T-helper 1 cell treated with Interleukin-12 subunit alpha and Interleukin-12 subunit beta and Interleukin-4 antibody, amounts not matched to agents 30 μg/mL and 1 μg/mL, for 36 hours (primary cell): Measurements from ENCODE around the gene CD86.
A peak's percentile ranks its signal among the peaks of the same experiment; 100 is the strongest.

Experiments
- H3K27ac Mint-ChIP-seq: one replicate; pipeline ENCODE4 v1.8.0; 2021; ENCODE audit warnings: mild to moderate bottlenecking, mixed read lengths
- H3K27me3 Mint-ChIP-seq: one replicate; pipeline ENCODE4 v1.8.0; 2021; ENCODE audit warnings: low read depth, mixed read lengths
- H3K36me3 Mint-ChIP-seq: one replicate; pipeline ENCODE4 v1.8.0; 2021; ENCODE audit warnings: low read depth, mixed read lengths
- H3K4me1 Mint-ChIP-seq: one replicate; pipeline ENCODE4 v1.8.0; 2021; ENCODE audit warnings: low read depth, mixed read lengths
- H3K4me3 Mint-ChIP-seq: one replicate; pipeline ENCODE4 v1.8.0; 2021; ENCODE audit warnings: mild to moderate bottlenecking, moderate library complexity, mixed read lengths
- H3K9me3 Mint-ChIP-seq: one replicate; pipeline ENCODE4 v1.8.0; 2021; ENCODE audit warnings: mixed read lengths

CD86 gene

DNA sequence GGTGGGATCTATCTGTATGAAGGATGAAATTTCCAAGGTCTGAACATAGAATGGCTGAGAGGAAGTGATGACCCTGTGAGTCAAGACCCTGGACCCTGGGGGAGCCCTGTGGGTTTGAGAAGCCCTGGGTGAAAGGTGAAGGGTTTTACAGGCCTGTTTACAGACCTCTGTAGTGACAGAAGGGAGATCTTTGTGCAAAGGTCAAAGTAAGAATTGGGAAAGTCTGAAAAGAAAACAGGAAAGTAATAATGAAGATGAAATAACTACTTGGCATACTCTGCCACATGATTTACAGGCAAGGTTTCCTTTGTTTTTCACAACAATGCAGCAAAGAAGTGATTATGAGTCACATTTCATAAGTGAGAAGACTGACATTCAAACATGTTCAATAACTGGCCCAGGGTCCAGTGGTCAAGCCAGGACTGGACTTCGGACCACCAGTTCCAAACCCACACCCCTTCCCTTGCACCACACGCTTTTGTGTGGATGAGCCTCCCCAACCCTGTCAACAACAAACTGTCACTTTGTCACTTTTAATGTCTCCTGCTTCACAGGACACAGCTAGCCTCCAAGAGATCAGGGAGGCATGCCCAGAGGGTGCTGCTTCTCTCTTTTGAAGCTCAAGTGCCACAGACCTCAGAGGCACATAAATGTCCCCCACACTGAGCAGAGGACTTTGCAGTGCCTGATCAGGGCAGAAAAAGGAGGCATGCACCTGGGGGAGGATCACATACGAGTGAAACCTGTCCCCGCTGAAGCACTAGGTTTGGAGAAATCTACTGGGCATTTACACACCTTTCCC lies 21.5 kb downstream of the CD86 start:
- Mint-ChIP-seq H3K4me1 (peaks cover 67% of the 10 kb centered on the region), H3K27me3 (no peaks in the 10 kb centered on the region), H3K4me3 (peak overlapping the region; percentile 65), H3K9me3 (peaks cover 8% of the 10 kb centered on the region), H3K36me3 (peaks cover 15% of the 10 kb centered on the region), H3K27ac (peak overlapping the region; percentile 89)

DNA sequence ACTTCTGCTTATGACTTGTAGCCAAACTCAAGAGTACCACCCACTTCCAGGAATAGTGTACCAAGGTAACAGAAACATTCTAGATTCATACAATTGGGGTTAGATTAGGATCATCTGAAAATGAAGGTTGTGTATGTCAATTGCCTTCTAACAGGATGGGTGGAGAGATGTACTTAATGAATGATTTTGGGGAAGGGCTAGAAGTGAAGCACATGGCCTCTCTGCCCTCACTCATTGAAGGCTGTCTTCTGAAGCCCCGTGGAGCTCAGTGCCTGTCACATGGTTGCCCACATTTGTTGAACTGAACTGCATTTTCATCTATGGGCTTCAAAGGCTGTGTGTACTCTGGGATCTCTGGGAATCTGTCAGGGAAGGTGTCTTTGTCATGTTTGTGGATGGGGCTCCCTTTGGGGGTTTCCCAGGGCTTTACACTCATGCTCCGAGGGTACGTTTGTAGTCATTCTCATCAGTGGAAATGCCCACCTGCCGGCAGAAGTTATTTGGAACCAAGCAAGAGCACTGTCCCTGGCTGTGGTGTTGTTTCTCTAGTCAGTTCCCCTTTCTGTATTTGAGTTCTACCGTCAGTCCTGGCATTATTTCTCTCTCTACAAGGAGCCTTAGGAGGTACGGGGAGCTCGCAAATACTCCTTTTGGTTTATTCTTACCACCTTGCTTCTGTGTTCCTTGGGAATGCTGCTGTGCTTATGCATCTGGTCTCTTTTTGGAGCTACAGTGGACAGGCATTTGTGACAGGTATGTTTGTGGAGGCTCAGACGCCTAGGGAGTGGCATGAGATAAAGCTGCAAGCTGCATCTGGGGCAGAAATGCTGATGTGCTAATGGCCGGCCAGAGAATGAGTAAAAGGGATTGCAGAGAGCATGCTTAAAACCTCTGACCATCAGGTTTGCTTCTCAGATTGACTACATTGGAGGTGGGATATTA lies 22.4 kb downstream of the CD86 start:
- Mint-ChIP-seq H3K27ac (peak overlapping the region; percentile 89), H3K9me3 (peaks cover 8% of the 10 kb centered on the region), H3K4me3 (peak overlapping the region; percentile 65)

DNA sequence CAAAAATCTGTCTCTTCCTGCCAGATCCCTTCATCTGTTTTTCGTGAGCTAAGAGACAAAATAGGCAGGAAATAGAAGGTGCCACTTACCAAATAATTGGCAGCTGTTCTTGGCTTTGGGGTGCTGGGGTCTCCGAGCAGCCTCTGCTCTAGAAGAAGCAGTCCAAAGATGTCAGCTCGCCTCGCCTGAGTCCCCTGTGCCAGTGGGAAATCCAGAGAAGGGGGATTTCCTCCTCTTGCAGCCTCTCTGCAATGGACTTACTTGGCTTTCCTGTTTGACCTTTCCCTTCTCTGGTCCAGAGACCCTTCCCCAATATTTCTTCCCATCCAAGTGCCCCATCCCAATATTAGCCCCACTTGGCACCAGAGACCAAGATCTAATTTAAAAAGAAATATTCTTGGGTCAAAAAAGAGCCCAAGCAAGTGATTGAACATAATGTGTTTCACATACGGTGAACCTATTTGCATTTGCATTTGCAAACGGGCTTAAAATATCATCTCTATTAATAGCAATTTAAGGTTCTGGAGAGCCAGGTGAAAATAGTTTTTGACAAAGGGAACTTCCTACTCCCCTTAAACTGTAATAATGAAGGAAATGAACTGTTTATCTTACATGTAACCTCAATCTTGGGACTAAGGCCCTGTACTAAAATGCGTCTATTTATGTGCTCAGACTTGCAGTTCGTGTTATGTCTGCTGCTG lies 23.2 kb downstream of the CD86 start:
- Mint-ChIP-seq H3K27me3 (no peaks in the 10 kb centered on the region), H3K9me3 (peaks cover 4% of the 10 kb centered on the region), H3K36me3 (peaks cover 15% of the 10 kb centered on the region), H3K4me1 (peaks cover 80% of the 10 kb centered on the region), H3K27ac (peak overlapping the region; percentile 89), H3K4me3 (peak overlapping the region; percentile 65)

More for the DNA sequence above, 22.4 kb downstream of the CD86 start:
- H3K36me3 Mint-ChIP-seq, result peaks cover 15% of the 10 kb centered on the region
- H3K4me1 Mint-ChIP-seq, result peaks cover 76% of the 10 kb centered on the region
- H3K27me3 Mint-ChIP-seq, result no peaks in the 10 kb centered on the region

DNA sequence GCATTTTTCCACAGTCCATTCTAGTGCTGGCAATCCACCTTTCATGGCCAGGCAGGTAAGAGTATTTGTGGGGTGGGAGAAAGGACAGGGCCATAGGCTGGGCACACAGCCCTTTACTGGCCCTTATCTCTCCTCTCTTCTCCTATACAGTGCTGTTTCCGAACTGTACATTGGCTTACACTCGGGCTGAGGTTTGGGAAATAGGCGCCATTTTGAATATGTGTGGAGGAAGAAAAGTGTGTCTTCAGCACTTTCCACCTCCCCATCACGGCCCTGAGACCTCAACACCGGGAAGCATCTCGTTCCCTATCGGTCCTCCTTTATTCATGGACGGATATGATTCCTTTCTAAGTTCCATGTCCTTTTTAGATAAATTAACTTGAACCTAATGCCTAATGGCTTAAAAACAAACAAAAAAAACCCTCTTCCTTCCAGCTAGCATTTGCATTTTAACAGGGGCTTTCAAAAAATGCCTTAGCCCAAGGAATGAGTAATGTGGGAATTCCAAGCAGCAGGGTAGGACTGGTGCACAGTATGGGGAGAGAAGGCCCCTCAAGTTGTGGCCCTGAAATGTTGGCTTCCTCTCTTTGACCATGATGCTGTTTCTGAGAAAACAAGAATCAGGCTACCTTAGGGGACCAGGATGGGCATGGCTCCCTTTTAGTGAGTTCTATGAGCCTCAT lies 24.5 kb downstream of the CD86 start:
- Mint-ChIP-seq H3K9me3 (no peaks in the 10 kb centered on the region), H3K4me3 (peak overlapping the region; percentile 53), H3K4me1 (peaks cover 74% of the 10 kb centered on the region), H3K27me3 (no peaks in the 10 kb centered on the region), H3K27ac (peak overlapping the region; percentile 37), H3K36me3 (peaks cover 9% of the 10 kb centered on the region)

DNA sequence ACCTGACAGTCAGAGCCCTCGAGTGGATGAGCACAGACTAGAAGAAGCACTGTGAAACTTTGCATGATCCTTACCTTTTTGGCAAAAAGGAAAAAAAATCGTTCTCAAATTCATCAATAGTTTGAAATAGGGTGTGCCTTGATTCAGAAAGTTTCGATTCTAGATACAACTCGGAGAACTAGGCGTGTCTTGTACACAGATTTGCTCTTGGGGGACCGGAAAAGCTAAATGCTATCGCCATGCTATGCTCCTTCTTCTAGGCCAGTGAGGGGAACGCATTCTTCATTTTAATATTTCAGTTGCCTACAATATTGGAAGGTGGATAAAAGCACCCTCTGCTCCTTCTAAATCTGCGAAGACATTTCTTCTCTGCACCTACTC lies 25.0 kb downstream of the CD86 start:
- Mint-ChIP-seq H3K9me3 (no peaks in the 10 kb centered on the region), H3K36me3 (peaks cover 9% of the 10 kb centered on the region), H3K4me1 (peaks cover 73% of the 10 kb centered on the region), H3K27ac (peak overlapping the region; percentile 37), H3K4me3 (no peak overlapping the region), H3K27me3 (no peaks in the 10 kb centered on the region)

DNA sequence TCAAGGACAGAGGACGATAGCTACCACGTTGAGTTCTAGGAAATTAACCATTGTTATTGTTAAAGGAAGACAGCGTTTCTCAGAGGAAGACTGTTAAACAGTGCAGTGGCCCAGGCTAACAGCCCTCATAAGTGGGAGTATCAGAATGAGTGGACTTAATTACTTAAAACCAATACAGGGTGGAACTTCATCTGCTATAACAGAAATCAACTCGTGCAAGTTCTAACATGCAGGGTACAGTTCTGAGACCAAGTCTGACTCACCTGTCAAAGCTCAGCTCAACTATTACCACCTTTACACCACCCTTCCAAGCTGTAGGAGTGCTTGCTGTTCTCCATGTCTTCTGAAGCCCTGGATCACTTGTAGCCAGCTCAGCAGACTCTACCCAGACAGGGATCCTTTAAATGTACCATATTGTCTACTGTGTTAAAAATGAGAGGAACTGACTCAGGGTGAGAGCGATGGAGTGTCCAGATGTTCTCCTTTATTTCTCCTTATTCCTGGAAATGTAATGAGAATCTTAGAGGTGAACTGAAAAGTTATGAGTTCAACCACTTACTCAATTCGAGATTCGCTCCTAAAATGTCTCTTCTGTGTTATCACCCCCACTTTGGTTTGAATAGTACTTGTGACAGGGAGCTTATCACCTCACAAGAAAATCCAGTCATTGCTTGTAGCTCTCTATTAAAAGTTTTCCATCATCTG lies 26.5 kb downstream of the CD86 start:
- H3K4me3 Mint-ChIP-seq, result no peak overlapping the region
- no peaks in the 10 kb centered on the region for H3K9me3 Mint-ChIP-seq
- H3K27me3 Mint-ChIP-seq, result no peaks in the 10 kb centered on the region
- H3K4me1 Mint-ChIP-seq, result peaks cover 73% of the 10 kb centered on the region
- H3K36me3 Mint-ChIP-seq, result peaks cover 9% of the 10 kb centered on the region
- H3K27ac Mint-ChIP-seq, result peak overlapping the region; percentile 71

DNA sequence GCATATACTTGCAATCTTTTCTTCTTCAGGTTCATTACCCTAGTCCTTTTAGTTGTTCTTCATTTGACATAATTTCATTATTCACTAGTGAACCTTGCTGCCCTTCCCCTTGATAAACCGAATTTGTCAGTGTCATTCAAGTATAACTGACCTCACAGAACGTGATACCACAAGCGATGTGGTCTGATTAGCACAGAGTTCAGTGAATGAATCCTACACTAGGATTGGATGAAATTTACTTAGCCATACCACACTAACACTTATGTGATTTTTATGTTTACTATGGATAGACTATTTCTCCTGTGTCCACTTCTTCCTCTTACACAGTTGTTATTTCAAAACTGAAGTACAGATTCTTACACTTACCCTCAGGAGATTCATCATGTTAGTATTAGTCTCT lies 27.2 kb downstream of the CD86 start:
- Mint-ChIP-seq H3K27ac (peak overlapping the region; percentile 71), H3K36me3 (peaks cover 9% of the 10 kb centered on the region), H3K4me1 (peaks cover 72% of the 10 kb centered on the region), H3K27me3 (no peaks in the 10 kb centered on the region), H3K4me3 (no peak overlapping the region), H3K9me3 (no peaks in the 10 kb centered on the region)

DNA sequence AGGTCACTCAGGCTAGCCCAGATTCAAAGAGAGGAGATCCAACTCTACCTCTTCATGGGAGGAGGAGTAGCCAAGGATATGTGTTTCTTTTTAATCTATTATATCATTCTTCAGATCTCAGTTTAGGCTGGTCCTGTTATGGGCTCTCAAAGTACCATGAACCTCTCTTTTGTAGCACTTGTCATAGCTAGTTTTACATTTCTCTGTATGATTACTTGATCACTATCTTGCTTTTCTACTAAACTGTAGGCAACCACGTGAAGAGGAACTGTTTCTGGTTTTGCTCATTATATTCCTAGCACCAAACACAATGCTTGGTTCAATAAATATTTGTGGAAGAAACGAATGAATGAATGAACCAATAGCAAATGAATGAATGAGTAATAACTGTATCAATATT lies 29.6 kb downstream of the CD86 start:
- no peaks in the 10 kb centered on the region for H3K27me3 Mint-ChIP-seq
- peaks cover 6% of the 10 kb centered on the region for H3K36me3 Mint-ChIP-seq
- H3K4me3 Mint-ChIP-seq, result peak overlapping the region; percentile 4
- H3K27ac Mint-ChIP-seq, result peak overlapping the region; percentile 50
- peaks cover 59% of the 10 kb centered on the region for H3K4me1 Mint-ChIP-seq
- H3K9me3 Mint-ChIP-seq, result no peaks in the 10 kb centered on the region

DNA sequence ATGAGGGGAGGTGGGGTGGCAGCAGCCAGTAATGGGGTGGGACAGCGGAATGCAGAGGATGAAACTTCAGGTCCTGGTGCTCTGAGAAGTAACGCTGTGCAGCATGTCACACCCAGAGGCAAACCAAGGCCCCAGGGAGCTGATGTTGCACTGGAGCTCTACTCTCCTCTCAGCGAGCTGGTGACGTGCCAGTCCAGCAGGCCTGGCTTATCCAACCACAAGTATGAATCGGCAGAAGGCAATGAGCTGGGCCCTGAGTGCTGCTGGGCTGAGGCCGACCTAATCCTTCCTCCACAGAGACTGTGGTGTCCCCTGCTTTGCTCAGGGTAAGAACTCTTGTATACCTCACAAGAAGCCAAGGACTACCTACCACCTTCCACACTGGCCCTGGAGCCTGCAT lies 30.5 kb downstream of the CD86 start:
- H3K27ac Mint-ChIP-seq, result no peak overlapping the region
- H3K4me1 Mint-ChIP-seq, result peaks cover 54% of the 10 kb centered on the region
- no peaks in the 10 kb centered on the region for H3K27me3 Mint-ChIP-seq

DNA sequence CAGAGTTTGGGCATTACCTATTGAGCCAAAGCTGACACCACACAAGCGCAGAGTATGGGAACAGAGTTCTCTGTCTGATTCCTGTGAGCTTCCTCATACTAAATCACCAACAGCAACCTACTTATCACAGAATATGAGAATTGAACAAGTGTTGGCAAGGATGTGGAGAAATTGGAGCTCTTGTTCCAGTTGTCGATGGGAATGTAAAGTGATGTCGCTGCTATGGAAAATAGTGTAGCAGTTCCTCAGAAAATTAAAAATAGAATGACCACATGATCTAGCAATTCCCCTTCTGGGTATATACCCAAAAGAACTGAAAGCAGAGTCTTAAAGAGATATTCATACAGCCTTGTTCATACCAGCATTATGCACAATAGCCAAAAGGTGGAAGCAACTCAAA lies 33.4 kb downstream of the CD86 start:
- no peaks in the 10 kb centered on the region for H3K9me3 Mint-ChIP-seq
- peaks cover 3% of the 10 kb centered on the region for H3K36me3 Mint-ChIP-seq
- H3K27me3 Mint-ChIP-seq, result no peaks in the 10 kb centered on the region
- no peak overlapping the region for H3K27ac Mint-ChIP-seq
- H3K4me3 Mint-ChIP-seq, result no peak overlapping the region
- peaks cover 47% of the 10 kb centered on the region for H3K4me1 Mint-ChIP-seq

More for the DNA sequence above, 30.5 kb downstream of the CD86 start:
- H3K9me3 Mint-ChIP-seq, result no peaks in the 10 kb centered on the region
- H3K4me3 Mint-ChIP-seq, result no peak overlapping the region
- H3K36me3 Mint-ChIP-seq, result peaks cover 4% of the 10 kb centered on the region

DNA sequence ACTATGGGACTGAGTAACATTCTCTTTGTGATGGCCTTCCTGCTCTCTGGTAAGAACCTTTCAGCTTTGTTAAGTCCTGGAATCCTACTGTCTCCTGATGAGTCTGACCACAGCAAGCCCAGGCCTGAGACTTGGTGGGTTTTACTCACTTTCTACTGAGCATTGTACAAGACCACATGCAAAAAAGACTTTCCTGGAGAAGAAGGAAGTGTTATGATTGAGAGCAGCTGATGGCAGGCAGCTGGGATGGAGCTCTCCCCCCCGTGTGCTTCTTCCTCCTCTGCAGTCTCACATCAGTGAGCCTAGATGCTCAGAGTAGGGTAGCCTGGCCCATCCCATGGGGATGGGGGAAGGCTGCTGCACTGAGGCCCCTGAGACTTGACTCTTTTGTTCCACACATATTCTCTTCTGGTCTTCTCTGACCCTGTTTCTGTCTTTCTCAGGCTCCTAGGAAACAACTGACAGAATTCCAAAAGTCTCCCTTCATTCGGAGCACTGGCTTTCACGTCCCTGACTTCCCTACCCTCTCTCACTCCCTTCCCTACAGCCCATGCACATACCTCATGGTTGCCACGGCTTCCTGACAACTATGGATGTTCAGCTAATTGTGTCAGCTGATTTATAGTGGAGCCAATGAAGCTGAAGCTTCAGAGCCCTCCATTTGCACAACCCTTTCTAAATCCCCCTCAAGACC lies 36.6 kb downstream of the CD86 start:
- peak overlapping the region; percentile 89 for H3K27ac Mint-ChIP-seq
- no peaks in the 10 kb centered on the region for H3K27me3 Mint-ChIP-seq
- no peaks in the 10 kb centered on the region for H3K9me3 Mint-ChIP-seq
- peaks cover 42% of the 10 kb centered on the region for H3K4me1 Mint-ChIP-seq
- H3K36me3 Mint-ChIP-seq, result peaks cover 6% of the 10 kb centered on the region
- H3K4me3 Mint-ChIP-seq, result peak overlapping the region; percentile 27

DNA sequence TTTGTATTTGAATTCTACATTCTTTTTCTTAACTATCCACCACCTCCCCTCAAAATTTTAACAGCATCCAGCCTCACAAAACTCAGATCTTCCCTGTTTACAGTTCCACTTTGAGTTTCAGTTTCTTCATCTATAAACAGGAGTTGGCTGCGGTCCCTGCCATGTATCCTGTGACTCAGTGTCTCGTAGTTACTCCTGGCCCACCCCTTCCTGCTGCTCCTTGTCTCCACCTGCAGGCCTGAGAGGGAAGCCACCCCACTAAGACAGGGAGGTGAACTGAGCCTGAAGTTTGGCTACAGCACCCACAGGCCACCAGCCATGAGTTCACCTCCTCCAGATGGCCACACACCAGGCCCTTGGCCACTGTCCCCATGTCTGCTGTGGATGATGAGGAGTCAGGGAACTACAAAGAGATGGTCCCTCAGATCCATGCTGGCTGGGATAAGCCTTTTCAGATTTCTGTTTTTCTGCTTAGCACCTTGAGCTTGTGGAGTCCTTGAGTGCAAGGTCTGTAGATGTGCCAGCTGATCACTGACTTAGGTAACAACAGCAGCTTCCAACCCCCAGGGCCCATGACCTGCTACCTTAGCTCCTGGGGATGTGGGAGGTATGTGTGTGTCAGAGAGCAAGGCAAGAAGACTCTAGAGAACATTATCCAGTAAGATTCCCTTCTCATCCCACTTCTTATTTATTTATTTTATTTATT lies 37.5 kb downstream of the CD86 start:
- peak overlapping the region; percentile 27 for H3K4me3 Mint-ChIP-seq
- peak overlapping the region; percentile 89 for H3K27ac Mint-ChIP-seq
- H3K9me3 Mint-ChIP-seq, result no peaks in the 10 kb centered on the region
- H3K27me3 Mint-ChIP-seq, result no peaks in the 10 kb centered on the region
- H3K4me1 Mint-ChIP-seq, result peaks cover 35% of the 10 kb centered on the region
- H3K36me3 Mint-ChIP-seq, result peaks cover 6% of the 10 kb centered on the region
